OCI-LY1 (cell line): Measurements from ENCODE around the gene ERAP2.

Experiments used
- H2AFZ ChIP-seq: fragments of 200-600 bp; sonication (generic), shearing (Covaris generic); 2 replicates; pipeline ENCODE4 v1.6.0; 2014; ENCODE audit warnings: antibody characterized with exemption, mild to moderate bottlenecking, low read length
- H3F3A ChIP-seq: fragments of 200-600 bp; sonication (generic), shearing (Covaris generic); 2 replicates; pipeline ENCODE4 v1.6.0; 2014; ENCODE audit warnings: mild to moderate bottlenecking, antibody characterized with exemption, low read length, moderate library complexity; ENCODE audit not compliant: insufficient read depth
- H3K27ac ChIP-seq: fragments of 200-600 bp; sonication (generic); 2 replicates; pipeline ENCODE4 v1.5.1; 2014; ENCODE audit warnings: low read length, mixed run types, mild to moderate bottlenecking, low read depth; ENCODE audit not compliant: poor library complexity, severe bottlenecking
- H3K27me3 ChIP-seq: fragments of 200-600 bp; sonication (generic); 2 replicates; pipeline ENCODE4 v1.6.0; 2014; ENCODE audit warnings: antibody characterized with exemption, mild to moderate bottlenecking, low read length, moderate library complexity; ENCODE audit not compliant: insufficient read depth
- H3K36me3 ChIP-seq: fragments of 200-600 bp; sonication (generic); 2 replicates; pipeline ENCODE4 v1.6.1; 2014; ENCODE audit warnings: mild to moderate bottlenecking, antibody characterized with exemption, low read length, moderate library complexity, mixed read lengths; ENCODE audit not compliant: insufficient read depth
- H3K4me1 ChIP-seq: fragments of 200-600 bp; sonication (generic); 2 replicates; pipeline ENCODE4 v1.5.1; 2014; ENCODE audit warnings: mild to moderate bottlenecking, low read length, moderate library complexity; ENCODE audit not compliant: insufficient read depth, severe bottlenecking
- H3K4me2 ChIP-seq: fragments of 200-600 bp; sonication (generic), shearing (Covaris generic); 2 replicates; pipeline ENCODE4 v1.6.1; 2014; ENCODE audit warnings: low read length
- H3K4me3 ChIP-seq: fragments of 200-600 bp; sonication (generic); 2 replicates; pipeline ENCODE4 v1.5.1; 2014; ENCODE audit warnings: low read length, low read depth, mild to moderate bottlenecking, mixed read lengths; ENCODE audit not compliant: poor library complexity, severe bottlenecking
- H3K79me2 ChIP-seq: fragments of 200-600 bp; shearing (Covaris generic); 2 replicates; pipeline ENCODE4 v1.6.1; 2016; ENCODE audit warnings: mixed run types, low read length, mixed read lengths; ENCODE audit not compliant: insufficient read depth
- H3K9ac ChIP-seq: fragments of 200-600 bp; sonication (generic), shearing (Covaris generic); 2 replicates; pipeline ENCODE4 v1.6.1; 2014; ENCODE audit warnings: mild to moderate bottlenecking, low read length, mixed read lengths
- H3K9me2 ChIP-seq: fragments of 200-600 bp; sonication (generic), shearing (Covaris generic); 2 replicates; pipeline ENCODE4 v1.6.1; 2014; ENCODE audit warnings: low read depth, mild to moderate bottlenecking, low read length, mixed read lengths
- H3K9me3 ChIP-seq: fragments of 200-600 bp; shearing (Covaris generic); 2 replicates; pipeline ENCODE4 v1.6.1; 2014; ENCODE audit warnings: low read length, mixed read lengths
- H4K20me1 ChIP-seq: fragments of 200-600 bp; sonication (generic), shearing (Covaris generic); 2 replicates; pipeline ENCODE4 v1.6.0; 2016; ENCODE audit warnings: mild to moderate bottlenecking, low read length; ENCODE audit not compliant: insufficient read depth
- EZH2 ChIP-seq: fragments of 200-600 bp; sonication (generic), shearing (Covaris generic); IDR thresholded peaks from 2 replicates; pipeline ENCODE4 v1.8.0; 2017; ENCODE audit warnings: borderline replicate concordance, mixed run types, mild to moderate bottlenecking, antibody characterized with exemption, low read length, moderate library complexity, mixed read lengths
- TF ChIP-seq, protein P1 (sequence below): fragments of 200-600 bp; sonication (generic), shearing (Covaris generic); IDR thresholded peaks from 2 replicates; pipeline ENCODE4 v1.5.1; 2017; ENCODE audit warnings: mild to moderate bottlenecking, antibody characterized with exemption, low read length, moderate library complexity, mixed read lengths

Gene ERAP2

GRCh38 chr5:96893342-96893741, 17.0 kb downstream of the ERAP2 start:
- H3K36me3 ChIP-seq = peaks cover 71% of the 10 kb centered on the region
- no peak overlapping the region for H2AFZ ChIP-seq

GRCh38 chr5:96896276-96896675, 20.0 kb downstream of the ERAP2 start:
- Histone ChIP-seq H4K20me1 (no peaks in the 10 kb centered on the region), H3K79me2 (no peaks in the 10 kb centered on the region), H3K36me3 (peaks cover 66% of the 10 kb centered on the region), H3K4me2 (peak overlapping the region; percentile 50), H3K9ac (peak overlapping the region; percentile 20; the same call in 1 of the 2 replicates), H3K27ac (peak overlapping the region; percentile 78), H2AFZ (no peak overlapping the region), H3K4me1 (peaks cover 23% of the 10 kb centered on the region), H3K9me2 (no peaks in the 10 kb centered on the region), H3K27me3 (no peaks in the 10 kb centered on the region), H3K4me3 (peak overlapping the region; percentile 20), H3F3A (no peaks in the 10 kb centered on the region), H3K9me3 (no peaks in the 10 kb centered on the region)
- TF ChIP-seq, protein P1, sequence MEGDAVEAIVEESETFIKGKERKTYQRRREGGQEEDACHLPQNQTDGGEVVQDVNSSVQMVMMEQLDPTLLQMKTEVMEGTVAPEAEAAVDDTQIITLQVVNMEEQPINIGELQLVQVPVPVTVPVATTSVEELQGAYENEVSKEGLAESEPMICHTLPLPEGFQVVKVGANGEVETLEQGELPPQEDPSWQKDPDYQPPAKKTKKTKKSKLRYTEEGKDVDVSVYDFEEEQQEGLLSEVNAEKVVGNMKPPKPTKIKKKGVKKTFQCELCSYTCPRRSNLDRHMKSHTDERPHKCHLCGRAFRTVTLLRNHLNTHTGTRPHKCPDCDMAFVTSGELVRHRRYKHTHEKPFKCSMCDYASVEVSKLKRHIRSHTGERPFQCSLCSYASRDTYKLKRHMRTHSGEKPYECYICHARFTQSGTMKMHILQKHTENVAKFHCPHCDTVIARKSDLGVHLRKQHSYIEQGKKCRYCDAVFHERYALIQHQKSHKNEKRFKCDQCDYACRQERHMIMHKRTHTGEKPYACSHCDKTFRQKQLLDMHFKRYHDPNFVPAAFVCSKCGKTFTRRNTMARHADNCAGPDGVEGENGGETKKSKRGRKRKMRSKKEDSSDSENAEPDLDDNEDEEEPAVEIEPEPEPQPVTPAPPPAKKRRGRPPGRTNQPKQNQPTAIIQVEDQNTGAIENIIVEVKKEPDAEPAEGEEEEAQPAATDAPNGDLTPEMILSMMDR = no peak
- TF ChIP-seq EZH2 = no peak

More at GRCh38 chr5:96893342-96893741, 17.0 kb downstream of the ERAP2 start:
- H3F3A ChIP-seq = no peaks in the 10 kb centered on the region
- no peaks in the 10 kb centered on the region for H3K9me3 ChIP-seq
- H4K20me1 ChIP-seq = no peaks in the 10 kb centered on the region
- no peak overlapping the region for H3K9ac ChIP-seq
- no peaks in the 10 kb centered on the region for H3K79me2 ChIP-seq
- H3K4me2 ChIP-seq = no peak overlapping the region
- no peaks in the 10 kb centered on the region for H3K9me2 ChIP-seq
- TF ChIP-seq, protein P1 = no peak
- TF ChIP-seq EZH2 = no peak
- no peak overlapping the region for H3K27ac ChIP-seq
- no peak overlapping the region for H3K4me3 ChIP-seq
- H3K27me3 ChIP-seq = no peaks in the 10 kb centered on the region
- peaks cover 23% of the 10 kb centered on the region for H3K4me1 ChIP-seq

DNA sequence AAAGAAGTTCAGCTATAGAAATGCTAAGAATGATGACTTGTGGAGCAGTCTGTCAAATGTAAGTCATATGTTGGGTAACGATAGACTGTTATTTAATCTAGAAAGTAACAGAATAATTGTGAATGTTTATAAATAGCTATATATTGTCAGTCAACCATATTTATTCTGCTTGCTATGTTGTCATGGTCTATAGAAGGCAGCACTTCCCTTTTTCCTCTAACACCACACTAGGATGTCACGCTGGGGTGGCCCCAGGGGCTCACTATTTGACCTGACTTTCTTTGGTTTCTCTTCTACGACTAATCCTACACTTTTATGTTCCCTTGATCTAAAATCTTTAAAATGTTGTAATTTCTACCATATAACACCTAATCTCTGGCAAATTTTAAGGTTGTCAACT, 20.5 kb downstream of the ERAP2 start:
- TF ChIP-seq, protein P1 = peak; percentile 26; the same call in 1 of the 2 replicates
- TF ChIP-seq EZH2 = no peak
- Histone ChIP-seq H3K36me3 (peaks cover 69% of the 10 kb centered on the region), H4K20me1 (no peaks in the 10 kb centered on the region), H3K9ac (peak overlapping the region; percentile 20; the same call in 1 of the 2 replicates), H3K4me2 (peak overlapping the region; percentile 50), H2AFZ (no peak overlapping the region), H3F3A (no peaks in the 10 kb centered on the region), H3K79me2 (no peaks in the 10 kb centered on the region), H3K27me3 (no peaks in the 10 kb centered on the region), H3K27ac (peak overlapping the region; percentile 78), H3K9me3 (no peaks in the 10 kb centered on the region), H3K4me1 (peaks cover 23% of the 10 kb centered on the region), H3K9me2 (no peaks in the 10 kb centered on the region), H3K4me3 (peak overlapping the region; percentile 20)
